H1 (cell line): ENCODE measurements around the gene GLP1R. TPM values are rescaled to one million over a fixed set of nuclear protein-coding genes. Genes with fewer than 3 reads are reported as not detected.

Experiments
- CTCF ChIA-PET: fragments of 300-600 bp; sonication (Branson Sonifier 250); formaldehyde crosslinking; loops from one replicate; lab custom pipeline; 2021; ENCODE audit not compliant: partially characterized antibody; lab: Charles Lee
- POLR2A ChIA-PET: fragments of 300-600 bp; sonication (Branson Sonifier 250); formaldehyde crosslinking; loops from one replicate; lab custom pipeline; 2021; ENCODE audit warnings: inconsistent platforms; ENCODE audit not compliant: partially characterized antibody; lab: Charles Lee
- DNase-seq, 2 experiments: peaks; one replicate each; pipeline versions ENCODE4 v3.0.0 to v3.0.0-alpha.2; 2010 to 2022; ENCODE audit warnings: low spot score in 2 of 2, low read depth in 1 of 2, mixed read lengths in 1 of 2
- FAIRE-seq: peaks from 2 replicates; lab custom pipeline; 2011; peaks lifted over from hg19 to GRCh38; lab: Jason Lieb, UNC
- H2AFZ ChIP-seq: 2 replicates; pipeline ENCODE4 v1.8.1; 2012; ENCODE audit warnings: low read length, inconsistent platforms
- H2AK5ac ChIP-seq: 2 replicates; pipeline ENCODE4 v1.6.1; 2013; ENCODE audit warnings: low read depth, low read length
- H2BK120ac ChIP-seq: replicated peaks from 2 replicates; pipeline ENCODE3; 2013; ENCODE audit warnings: low read depth, low read length, inconsistent platforms
- H2BK12ac ChIP-seq: 2 replicates; pipeline ENCODE4 v1.6.1; 2013; ENCODE audit warnings: low read depth, low read length
- H2BK15ac ChIP-seq: 2 replicates; pipeline ENCODE4 v1.6.1; 2013; ENCODE audit warnings: low read length
- H2BK20ac ChIP-seq: 2 replicates; pipeline ENCODE4 v1.6.1; 2013; ENCODE audit warnings: low read length
- H2BK5ac ChIP-seq: 2 replicates; pipeline ENCODE4 v1.6.1; 2013; ENCODE audit warnings: low read depth, low read length
- H3K14ac ChIP-seq: 2 replicates; pipeline ENCODE4 v1.6.1; 2013; ENCODE audit warnings: inconsistent platforms; ENCODE audit not compliant: insufficient read length
- H3K18ac ChIP-seq: 2 replicates; pipeline ENCODE4 v1.6.1; 2013; ENCODE audit warnings: low read length; ENCODE audit errors: extremely low read depth
- H3K23ac ChIP-seq: 2 replicates; pipeline ENCODE4 v1.6.1; 2013; ENCODE audit warnings: inconsistent platforms; ENCODE audit not compliant: insufficient read length
- H3K23me2 ChIP-seq: 2 replicates; pipeline ENCODE4 v1.6.1; 2013; ENCODE audit warnings: low read depth, low read length
- H3K27ac ChIP-seq: 2 replicates; pipeline ENCODE4 v1.6.1; 2011; ENCODE audit warnings: low read depth, low read length, inconsistent platforms
- H3K27me3 ChIP-seq, 4 experiments: replicated peaks in 1 of 4; 1 replicate in 1 of 4; 2 replicates in 3 of 4; pipeline versions ENCODE4 v1.6.1 to v1.8.1; 2011 to 2013; ENCODE audit warnings: low read length in 3 of 4, mild to moderate bottlenecking in 3 of 4, inconsistent platforms in 2 of 4, mixed read lengths in 2 of 4, moderate library complexity in 1 of 4; ENCODE audit not compliant: control insufficient read depth in 3 of 4, insufficient read depth in 3 of 4; ENCODE audit errors: extremely low read depth in 1 of 4
- H3K36me3 ChIP-seq, 4 experiments: 2 replicates each; pipeline versions ENCODE4 v1.6.1 to v1.8.1; 2011 to 2013; ENCODE audit warnings: mild to moderate bottlenecking in 4 of 4, low read length in 3 of 4, moderate library complexity in 2 of 4, control low read depth in 1 of 4, inconsistent platforms in 1 of 4; ENCODE audit not compliant: insufficient read depth in 4 of 4, control insufficient read depth in 2 of 4
- H3K4ac ChIP-seq: replicated peaks from 2 replicates; pipeline ENCODE3; 2013; ENCODE audit warnings: low read length, low read depth, mixed read lengths, inconsistent platforms; ENCODE audit not compliant: insufficient read length
- H3K4me1 ChIP-seq, 4 experiments: replicated peaks in 1 of 4; 1 replicate in 1 of 4; 2 replicates in 3 of 4; pipeline versions ENCODE4 v1.6.1 to v1.8.1; 2011 to 2013; ENCODE audit warnings: low read length in 3 of 4, inconsistent platforms in 2 of 4, mixed read lengths in 1 of 4; ENCODE audit not compliant: insufficient read depth in 4 of 4, control insufficient read depth in 3 of 4
- H3K4me2 ChIP-seq, 2 experiments: 2 replicates each; pipeline versions ENCODE4 v1.6.1 to v1.8.1; 2011 to 2013; ENCODE audit warnings: low read depth in 2 of 2, low read length in 2 of 2, control low read depth in 1 of 2, inconsistent platforms in 1 of 2, mild to moderate bottlenecking in 1 of 2; ENCODE audit not compliant: insufficient read depth in 1 of 2
- H3K4me3 ChIP-seq, 4 experiments: fragments of 200-600, 300-600 bp in 1 of 4; sonication (generic), shearing (Covaris generic), sonication (Bioruptor Twin) in 1 of 4; 2 replicates each; pipeline versions ENCODE4 v1.5.1 to v1.8.1; 2011 to 2016; ENCODE audit warnings: low read length in 4 of 4, low read depth in 3 of 4, control low read depth in 2 of 4, inconsistent platforms in 2 of 4, mild to moderate bottlenecking in 2 of 4, mixed read lengths in 1 of 4, moderate library complexity in 1 of 4; ENCODE audit not compliant: insufficient read depth in 2 of 4; ENCODE audit errors: extremely low read depth in 1 of 4
- H3K56ac ChIP-seq: replicated peaks from 2 replicates; pipeline ENCODE3; 2013; ENCODE audit warnings: low read depth, mild to moderate bottlenecking, mixed read lengths, low read length, inconsistent platforms; ENCODE audit not compliant: insufficient read length
- H3K79me1 ChIP-seq: 2 replicates; pipeline ENCODE4 v1.6.1; 2013; ENCODE audit warnings: low read depth, low read length, control low read depth
- H3K79me2 ChIP-seq, 2 experiments: 2 replicates each; pipeline versions ENCODE4 v1.6.1 to v1.8.1; 2012 to 2013; ENCODE audit warnings: low read length in 2 of 2, mild to moderate bottlenecking in 2 of 2, inconsistent platforms in 1 of 2; ENCODE audit not compliant: insufficient read depth in 2 of 2, control insufficient read depth in 1 of 2
- H3K9ac ChIP-seq, 4 experiments: replicated peaks in 1 of 4; 1 replicate in 1 of 4; 2 replicates in 3 of 4; pipeline versions ENCODE4 v1.6.1 to v1.8.1; 2011 to 2013; ENCODE audit warnings: low read depth in 3 of 4, low read length in 3 of 4, control low read depth in 2 of 4, mild to moderate bottlenecking in 2 of 4, moderate library complexity in 2 of 4, inconsistent platforms in 1 of 4; ENCODE audit errors: extremely low read depth in 1 of 4
- H3K9me3 ChIP-seq, 2 experiments: 2 replicates each; pipeline versions ENCODE4 v1.6.1 to v1.8.1; 2012 to 2013; ENCODE audit warnings: mild to moderate bottlenecking in 2 of 2, moderate library complexity in 2 of 2, control low read depth in 1 of 2, inconsistent platforms in 1 of 2, low read depth in 1 of 2, low read length in 1 of 2, mixed read lengths in 1 of 2; ENCODE audit not compliant: insufficient read depth in 2 of 2
- H4K20me1 ChIP-seq, 2 experiments: replicated peaks in 1 of 2; 2 replicates each; pipeline versions ENCODE3 to v1.8.1; 2011 to 2013; ENCODE audit warnings: inconsistent platforms in 2 of 2, low read length in 2 of 2, mild to moderate bottlenecking in 1 of 2; ENCODE audit not compliant: insufficient read depth in 2 of 2, control insufficient read depth in 1 of 2
- H4K5ac ChIP-seq: 2 replicates; pipeline ENCODE4 v1.6.1; 2013; ENCODE audit warnings: low read length, low read depth, mixed read lengths, inconsistent platforms; ENCODE audit not compliant: insufficient read length
- H4K8ac ChIP-seq: 2 replicates; pipeline ENCODE4 v1.8.0; 2013; ENCODE audit warnings: mild to moderate bottlenecking, moderate library complexity, low read length, inconsistent platforms; ENCODE audit not compliant: insufficient read depth; ENCODE audit errors: extremely low read depth
- H4K91ac ChIP-seq: replicated peaks from 2 replicates; pipeline ENCODE3; 2013; ENCODE audit warnings: low read length, mixed read lengths, inconsistent platforms; ENCODE audit not compliant: insufficient read length
- BACH1 ChIP-seq: IDR thresholded peaks from 2 replicates; pipeline ENCODE4 v1.6.1; 2012; ENCODE audit warnings: low read length, improper control_type of control experiment
- GABPA ChIP-seq: IDR thresholded peaks from 2 replicates; pipeline ENCODE4 v1.6.1; 2011; ENCODE audit warnings: mild to moderate bottlenecking, low read length, moderate library complexity, borderline replicate concordance; ENCODE audit not compliant: insufficient read depth
- KDM5A ChIP-seq: fragments of 200-600 bp; IDR thresholded peaks from 2 replicates; pipeline ENCODE4 v1.7.1; 2012; ENCODE audit warnings: mild to moderate bottlenecking, low read length, inconsistent platforms, mixed read lengths
- MAFK ChIP-seq: IDR thresholded peaks from 2 replicates; pipeline ENCODE4 v1.6.1; 2012; ENCODE audit warnings: low read depth, mild to moderate bottlenecking, improper control_type of control experiment, low read length
- POLR2A ChIP-seq, 2 experiments: IDR thresholded peaks; 1 replicate in 1 of 2; 2 replicates in 1 of 2; pipeline ENCODE4 v1.6.1; 2011; ENCODE audit warnings: low read depth in 2 of 2, low read length in 2 of 2, mild to moderate bottlenecking in 2 of 2; ENCODE audit errors: control extremely low read depth in 1 of 2
- RFX5 ChIP-seq: IDR thresholded peaks from 2 replicates; pipeline ENCODE4 v1.6.1; 2011; ENCODE audit warnings: low read depth, low read length, improper control_type of control experiment, borderline replicate concordance
- SIX5 ChIP-seq: IDR thresholded peaks from 2 replicates; pipeline ENCODE4 v1.6.1; 2011; ENCODE audit warnings: mild to moderate bottlenecking, low read depth, low read length
- SP1 ChIP-seq: IDR thresholded peaks from 2 replicates; pipeline ENCODE4 v1.6.1; 2011; ENCODE audit warnings: low read depth, low read length
- WGBS, 2 experiments: shearing (Covaris generic) in 1 of 2; methylation state at CpG; one replicate each; pipeline versions ENCODE4 v1.1.6 to v1.1.7; 2013 to 2015; ENCODE audit warnings: low lambda C conversion rate in 2 of 2, mixed read lengths in 2 of 2, inconsistent platforms in 1 of 2, low coverage in 1 of 2, missing lambda C conversion rate in 1 of 2; ENCODE audit not compliant: insufficient replicate concordance in 2 of 2, insufficient coverage in 1 of 2, insufficient read length in 1 of 2; ENCODE audit errors: extremely low coverage in 1 of 2, missing lambda C conversion rate in 1 of 2; 5-methylcytosine and 5-hydroxymethylcytosine counted together
- polyA plus RNA-seq, 7 experiments: library from polyadenylated mRNA; depleted of rRNA in 3 of 7; stranded (reverse) in 5 of 7; unstranded in 2 of 7; fragments of >200 nt in 5 of 7; fragments of 200-250 nt in 2 of 7; gene quantifications; 1 replicate in 5 of 7; 2 replicates in 1 of 7; 4 replicates in 1 of 7; pipeline versions ENCODE4 v1.2.1 to v1.2.3, GENCODE V29; 2011 to 2013; ENCODE audit warnings: missing spikeins in 2 of 7, mixed read lengths in 2 of 7
- total RNA-seq: library from RNA; stranded (reverse); fragmentation: NEBNext Ultra II Directional; extraction: Animal tissue kit (Norgen Biotek cat#: 25700); gene quantifications from 2 replicates; pipeline ENCODE4 v1.2.1, GENCODE V29; 2021

Gene GLP1R
- total and polyA plus RNA-seq, 2 of the 8 experiments (the other 6 are each of a cell fraction or from before 2014, with no cell fraction given), result 2.6 to 2.7 TPM

DNA sequence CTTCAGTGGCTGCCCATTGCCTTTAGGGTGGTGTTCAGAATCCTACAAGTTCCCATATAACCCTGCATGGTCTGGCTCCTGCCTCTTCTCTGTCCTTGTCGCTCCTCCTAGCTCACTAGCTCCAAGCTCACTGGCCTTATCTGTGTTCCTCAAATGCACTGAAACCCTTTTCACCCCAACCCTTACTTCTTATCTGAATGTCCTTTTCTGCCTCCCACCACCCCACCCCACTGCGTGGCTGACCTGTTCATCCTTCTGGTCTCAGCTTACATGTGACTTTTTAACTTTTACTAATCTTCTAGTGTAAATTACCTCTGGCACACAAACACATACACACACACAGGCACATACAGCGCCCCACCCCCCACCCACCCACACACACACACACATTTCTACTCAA, 41.0 kb upstream of the GLP1R start:
- no peaks in the 10 kb centered on the region for H4K20me1 ChIP-seq
- no peak overlapping the region for H3K4ac ChIP-seq
- no peaks in the 10 kb centered on the region; a peak in 1 of 7 replicates for H3K27me3 ChIP-seq
- DNase-seq, result no peak
- no peak overlapping the region for H3K27ac ChIP-seq
- no peak overlapping the region for H2BK5ac ChIP-seq
- no peak overlapping the region for H2BK20ac ChIP-seq
- TF ChIP-seq BACH1 (no peak), MAFK (no peak), KDM5A (no peak), RFX5 (no peak), SIX5 (no peak), GABPA (no peak), POLR2A (IDR thresholded peaks at IDR 0.05; ENCODE audit: control extremely low read depth in 1 of 2, low read depth in 2 of 2, low read length in 2 of 2) (no peak), SP1 (no peak)
- TF ChIP-seq, all 59 proteins: peak for 0
- Histone ChIP-seq H3K79me1 (no peaks in the 10 kb centered on the region), H2BK15ac (no peak overlapping the region), H2AK5ac (no peak overlapping the region), H2AFZ (no peak overlapping the region), H2BK12ac (no peak overlapping the region), H3K23ac (no peak overlapping the region), H4K91ac (no peak overlapping the region), H3K9ac (no peak overlapping the region), H2BK120ac (no peak overlapping the region), H3K23me2 (no peaks in the 10 kb centered on the region), H3K4me2 (no peak overlapping the region), H3K56ac (no peak overlapping the region), H3K14ac (no peak overlapping the region), H4K8ac (no peak overlapping the region), H3K79me2 (no peaks in the 10 kb centered on the region), H4K5ac (no peak overlapping the region), H3K4me1 (no peaks in the 10 kb centered on the region), H3K9me3 (no peaks in the 10 kb centered on the region), H3K4me3 (no peak overlapping the region), H3K18ac (no peak overlapping the region), H3K36me3 (no peaks in the 10 kb centered on the region)
- CTCF ChIA-PET, result interaction anchor here (1.0 to 15.1 kb wide), 8 partner anchors 10 to 152 kb away, joined by 3 to 250 read pairs (median 6); no protein-coding TSS in a partner anchor
- WGBS, 2 experiments, result 89% methylated on average over 2 of the region's 3 CpGs; no CpG with 5 or more reads in 1 of the 2 experiments
- no peak for FAIRE-seq
- POLR2A ChIA-PET, result no interaction called here
